IPS-18c (cell line): Measurements from ENCODE around the gene MED8.
"Not testable (repeated sequence)": the region's sequence is repeated elsewhere in the genome, so short reads cannot be mapped to it uniquely, and the experiment has no call there.

Experiments used
- H3K4me3 ChIP-seq: 2 replicates; pipeline ENCODE4 v1.7.0; 2013; ENCODE audit warnings: low read depth, mild to moderate bottlenecking, low read length, moderate library complexity; ENCODE audit not compliant: insufficient read depth
- H3K9me3 ChIP-seq: one replicate; pipeline ENCODE4 v1.6.1; 2013; ENCODE audit warnings: mild to moderate bottlenecking, low read length, moderate library complexity; ENCODE audit not compliant: control insufficient read depth, insufficient read depth

Gene MED8

GRCh38 chr1:43425045-43425444 lies 35.4 kb upstream of the MED8 start:
- no peak overlapping the region for H3K4me3 ChIP-seq
- H3K9me3 ChIP-seq: no peaks in the 10 kb centered on the region

GRCh38 chr1:43423672-43424550 lies 34.3 kb upstream of the MED8 start:
- no peaks in the 10 kb centered on the region for H3K9me3 ChIP-seq
- no peak overlapping the region for H3K4me3 ChIP-seq

- Histone ChIP-seq H3K4me3 (no peak overlapping the region; the same call in 1 of the 2 replicates), H3K9me3 (no peaks in the 10 kb centered on the region)
Observed at GRCh38 chr1:43422995-43423671, 33.5 kb upstream of the MED8 start.

- no peaks in the 10 kb centered on the region for H3K9me3 ChIP-seq
- H3K4me3 ChIP-seq: no peak overlapping the region
Observed at GRCh38 chr1:43421976-43422750, 32.6 kb upstream of the MED8 start.

GRCh38 chr1:43421396-43421795 lies 31.8 kb upstream of the MED8 start:
- no peak overlapping the region for H3K4me3 ChIP-seq
- no peaks in the 10 kb centered on the region for H3K9me3 ChIP-seq

- Histone ChIP-seq H3K9me3 (no peaks in the 10 kb centered on the region), H3K4me3 (no peak overlapping the region)
Observed at GRCh38 chr1:43420874-43421273, 31.3 kb upstream of the MED8 start.

GRCh38 chr1:43419627-43420425 lies 30.2 kb upstream of the MED8 start:
- no peaks in the 10 kb centered on the region for H3K9me3 ChIP-seq
- no peak overlapping the region for H3K4me3 ChIP-seq

- Histone ChIP-seq H3K4me3 (no peak overlapping the region), H3K9me3 (no peaks in the 10 kb centered on the region)
Observed at GRCh38 chr1:43418858-43419257, 29.3 kb upstream of the MED8 start.

- H3K4me3 ChIP-seq: no peak overlapping the region
- H3K9me3 ChIP-seq: no peaks in the 10 kb centered on the region
Observed at GRCh38 chr1:43415901-43416300, 26.3 kb upstream of the MED8 start.

- H3K9me3 ChIP-seq: no peaks in the 10 kb centered on the region
- H3K4me3 ChIP-seq: no peak overlapping the region
Observed at GRCh38 chr1:43414634-43415223, 25.1 kb upstream of the MED8 start.

- H3K9me3 ChIP-seq, H3K4me3 ChIP-seq: not testable (repeated sequence)
Observed at GRCh38 chr1:43413426-43413825, 23.8 kb upstream of the MED8 start.

GRCh38 chr1:43410571-43410970 lies 21.0 kb upstream of the MED8 start:
- no peak overlapping the region for H3K4me3 ChIP-seq
- no peaks in the 10 kb centered on the region for H3K9me3 ChIP-seq

GRCh38 chr1:43405876-43406234 lies 16.3 kb upstream of the MED8 start:
- Histone ChIP-seq H3K9me3 (no peaks in the 10 kb centered on the region), H3K4me3 (no peak overlapping the region)

- Histone ChIP-seq H3K4me3 (no peak overlapping the region), H3K9me3 (no peaks in the 10 kb centered on the region)
Observed at GRCh38 chr1:43405219-43405875, 15.7 kb upstream of the MED8 start.

GRCh38 chr1:43404353-43404752 lies 14.8 kb upstream of the MED8 start:
- no peak overlapping the region for H3K4me3 ChIP-seq
- H3K9me3 ChIP-seq: no peaks in the 10 kb centered on the region

- no peaks in the 10 kb centered on the region for H3K9me3 ChIP-seq
Observed at GRCh38 chr1:43402089-43402865, 12.7 kb upstream of the MED8 start.

More at GRCh38 chr1:43402089-43402865, 12.7 kb upstream of the MED8 start:
- no peak overlapping the region for H3K4me3 ChIP-seq
